ENCODE data around the gene HDAC6. TPM values are rescaled to one million over a fixed set of nuclear protein-coding genes. Genes with fewer than 3 reads are reported as not detected.

Gene HDAC6
- total RNA-seq, 1 experiment from 2014 or later, result 25.1 TPM

GRCh38 chrX:48786341-48786800 is 15.5 kb upstream of the HDAC6 start, which contains the start of gene GATA1:
Gene GATA1 (plus strand): TSS chrX:48786590. CDS start chrX:48791110, 4,520 bp downstream.
- no peaks in the 10 kb centered on the region for H3K36me3 ChIP-seq (ENCODE audit: insufficient read depth, low read length)
- DNase-seq, result no peak

DNA sequence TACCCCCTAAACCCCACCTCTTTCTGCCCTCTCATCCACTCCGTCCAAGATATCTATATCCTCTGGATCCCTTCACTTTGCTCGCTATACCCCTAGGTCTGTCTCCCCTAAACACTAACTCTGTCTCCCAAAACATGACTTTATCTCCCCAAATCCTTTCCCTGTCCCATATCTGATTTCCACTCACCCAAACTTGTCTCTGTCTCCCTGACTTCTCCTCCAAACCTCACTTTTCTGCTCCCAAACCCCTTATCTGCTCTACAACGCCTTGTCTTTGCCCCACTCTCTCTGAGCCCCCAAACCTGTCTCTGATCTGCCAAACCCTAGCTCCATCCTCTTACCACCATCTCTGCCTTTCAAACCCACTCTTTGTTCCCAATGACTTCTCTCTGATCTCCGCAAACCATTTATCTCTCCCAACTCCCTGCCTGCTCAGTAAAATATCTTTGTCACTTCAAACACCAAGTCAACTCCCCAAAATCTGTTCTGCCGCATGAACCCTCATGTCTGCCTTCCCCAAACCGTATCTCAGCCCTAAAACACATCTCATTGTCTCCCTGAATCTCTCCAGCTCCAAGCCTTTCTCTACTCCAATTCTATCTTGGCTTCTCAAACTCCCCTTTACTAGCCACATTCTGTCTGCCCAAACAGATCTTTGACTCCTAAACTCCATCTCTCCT is 14.9 kb upstream of the HDAC6 start:
- no peaks in the 10 kb centered on the region for H3K9me3 ChIP-seq (ENCODE audit: low read length)
- H3K4me1 ChIP-seq (ENCODE audit: low read length), result no peaks in the 10 kb centered on the region
- H4K20me1 ChIP-seq (ENCODE audit: insufficient read depth, low read depth, low read length), result no peaks in the 10 kb centered on the region
- DNase-seq, result no peak
- H3K9me2 ChIP-seq (replicated peaks; ENCODE audit: insufficient read depth, low read length), result no peaks in the 10 kb centered on the region
- no peak overlapping the region for H3K4me2 ChIP-seq (ENCODE audit: low read depth, low read length, poor library complexity, severe bottlenecking)
- no peaks in the 10 kb centered on the region for H3K27me3 ChIP-seq (ENCODE audit: low read length)
- H3K79me2 ChIP-seq (ENCODE audit: low read length), result no peaks in the 10 kb centered on the region
- no peak overlapping the region for H2AFZ ChIP-seq (ENCODE audit: low read length)
- no peaks in the 10 kb centered on the region for H3K36me3 ChIP-seq (ENCODE audit: insufficient read depth, low read length)
- H3K4me3 ChIP-seq (ENCODE audit: low read length), result no peak overlapping the region
- H3K27ac ChIP-seq (ENCODE audit: low read length), result no peak overlapping the region
- H3K9ac ChIP-seq (ENCODE audit: low read length), result no peak overlapping the region

More at GRCh38 chrX:48786341-48786800, 15.5 kb upstream of the HDAC6 start, which contains the start of gene GATA1:
- no peaks in the 10 kb centered on the region for H3K27me3 ChIP-seq (ENCODE audit: low read length)
- H4K20me1 ChIP-seq (ENCODE audit: insufficient read depth, low read depth, low read length), result no peaks in the 10 kb centered on the region
- no peak within 1 kb of the TSS for H2AFZ ChIP-seq (ENCODE audit: low read length)
- no peak within 1 kb of the TSS for H3K27ac ChIP-seq (ENCODE audit: low read length)
- no peaks in the 10 kb centered on the region for H3K4me1 ChIP-seq (ENCODE audit: low read length)
- H3K4me2 ChIP-seq (ENCODE audit: low read depth, low read length, poor library complexity, severe bottlenecking), result no peak within 1 kb of the TSS
- no peaks in the 10 kb centered on the region for H3K79me2 ChIP-seq (ENCODE audit: low read length)
- no peak within 1 kb of the TSS for H3K9ac ChIP-seq (ENCODE audit: low read length)
- H3K9me2 ChIP-seq (replicated peaks; ENCODE audit: insufficient read depth, low read length), result no peaks in the 10 kb centered on the region
- no peaks in the 10 kb centered on the region for H3K9me3 ChIP-seq (ENCODE audit: low read length)
- no peak within 1 kb of the TSS for H3K4me3 ChIP-seq (ENCODE audit: low read length)

GRCh38 chrX:48787505-48788443 is 14.1 kb upstream of the HDAC6 start:
- no peak overlapping the region for H3K4me2 ChIP-seq (ENCODE audit: low read depth, low read length, poor library complexity, severe bottlenecking)
- no peaks in the 10 kb centered on the region for H3K4me1 ChIP-seq (ENCODE audit: low read length)
- H3K9me3 ChIP-seq (ENCODE audit: low read length), result no peaks in the 10 kb centered on the region
- no peaks in the 10 kb centered on the region for H4K20me1 ChIP-seq (ENCODE audit: insufficient read depth, low read depth, low read length)
- H3K79me2 ChIP-seq (ENCODE audit: low read length), result no peaks in the 10 kb centered on the region
- H3K9me2 ChIP-seq (replicated peaks; ENCODE audit: insufficient read depth, low read length), result no peaks in the 10 kb centered on the region
- no peak for DNase-seq
- H2AFZ ChIP-seq (ENCODE audit: low read length), result no peak overlapping the region
- H3K4me3 ChIP-seq (ENCODE audit: low read length), result no peak overlapping the region
- H3K27ac ChIP-seq (ENCODE audit: low read length), result no peak overlapping the region
- no peaks in the 10 kb centered on the region for H3K36me3 ChIP-seq (ENCODE audit: insufficient read depth, low read length)
- H3K27me3 ChIP-seq (ENCODE audit: low read length), result no peaks in the 10 kb centered on the region
- no peak overlapping the region for H3K9ac ChIP-seq (ENCODE audit: low read length)

DNA sequence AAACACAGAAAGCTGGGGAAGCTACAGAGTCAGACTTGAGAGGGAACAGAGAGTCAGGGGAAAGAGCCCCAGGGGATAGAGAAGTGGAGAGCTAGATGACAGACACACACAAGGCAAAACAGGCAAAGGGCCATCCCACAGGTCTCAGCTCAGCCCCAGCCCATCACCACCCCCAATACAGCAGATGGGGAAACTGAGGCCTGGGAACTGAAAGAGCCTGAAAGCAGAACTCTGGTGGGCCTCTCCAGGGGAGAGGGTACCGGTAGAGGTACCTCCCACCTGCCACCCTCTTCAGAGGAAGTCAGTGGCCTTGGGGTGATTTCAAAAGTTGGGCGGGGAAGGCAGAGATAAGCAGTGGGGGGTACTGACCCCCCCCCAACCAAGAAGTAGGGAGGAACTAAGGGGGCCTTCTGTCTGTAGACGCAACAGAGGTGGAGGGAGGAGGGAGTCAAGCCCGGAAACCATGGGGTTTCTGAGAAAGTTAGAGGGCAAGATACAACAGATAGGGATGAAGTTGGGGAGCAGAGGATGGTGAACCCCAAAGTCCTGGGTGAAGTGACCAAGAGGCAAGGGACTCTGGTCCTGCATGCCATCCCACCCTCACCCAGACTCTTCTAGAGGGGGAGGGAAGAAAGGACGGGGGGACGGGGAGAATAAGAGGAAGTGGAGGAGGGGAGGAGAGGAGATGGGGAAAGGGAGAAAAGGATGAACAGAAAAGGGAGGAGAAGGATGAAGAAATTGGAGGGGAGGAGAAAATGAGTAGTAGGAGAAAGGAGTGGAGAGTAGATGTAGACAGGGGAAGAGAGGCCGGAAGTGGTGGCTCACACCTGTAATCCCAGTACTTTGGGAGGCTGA is 12.3 kb upstream of the HDAC6 start:
- Histone ChIP-seq H4K20me1 (ENCODE audit: insufficient read depth, low read depth, low read length) (no peaks in the 10 kb centered on the region), H3K9me3 (ENCODE audit: low read length) (no peaks in the 10 kb centered on the region), H3K79me2 (ENCODE audit: low read length) (no peaks in the 10 kb centered on the region), H3K9me2 (replicated peaks; ENCODE audit: insufficient read depth, low read length) (no peaks in the 10 kb centered on the region), H3K9ac (ENCODE audit: low read length) (no peak overlapping the region), H3K27me3 (ENCODE audit: low read length) (no peaks in the 10 kb centered on the region), H3K36me3 (ENCODE audit: insufficient read depth, low read length) (no peaks in the 10 kb centered on the region), H3K4me1 (ENCODE audit: low read length) (no peaks in the 10 kb centered on the region), H2AFZ (ENCODE audit: low read length) (no peak overlapping the region), H3K4me3 (ENCODE audit: low read length) (no peak overlapping the region), H3K27ac (ENCODE audit: low read length) (no peak overlapping the region), H3K4me2 (ENCODE audit: low read depth, low read length, poor library complexity, severe bottlenecking) (no peak overlapping the region)
- DNase-seq, result no peak

GRCh38 chrX:48790477-48790876 is 11.4 kb upstream of the HDAC6 start:
- no peak overlapping the region for H3K27ac ChIP-seq (ENCODE audit: low read length)
- no peak overlapping the region for H3K4me2 ChIP-seq (ENCODE audit: low read depth, low read length, poor library complexity, severe bottlenecking)
- H3K79me2 ChIP-seq (ENCODE audit: low read length), result no peaks in the 10 kb centered on the region
- H3K9ac ChIP-seq (ENCODE audit: low read length), result no peak overlapping the region
- H4K20me1 ChIP-seq (ENCODE audit: insufficient read depth, low read depth, low read length), result no peaks in the 10 kb centered on the region
- H3K4me1 ChIP-seq (ENCODE audit: low read length), result no peaks in the 10 kb centered on the region
- H3K4me3 ChIP-seq (ENCODE audit: low read length), result no peak overlapping the region
- no peaks in the 10 kb centered on the region for H3K27me3 ChIP-seq (ENCODE audit: low read length)
- no peak for DNase-seq
- H3K9me2 ChIP-seq (replicated peaks; ENCODE audit: insufficient read depth, low read length), result no peaks in the 10 kb centered on the region
- no peaks in the 10 kb centered on the region for H3K36me3 ChIP-seq (ENCODE audit: insufficient read depth, low read length)
- H2AFZ ChIP-seq (ENCODE audit: low read length), result no peak overlapping the region
- H3K9me3 ChIP-seq (ENCODE audit: low read length), result no peaks in the 10 kb centered on the region

GRCh38 chrX:48791063-48791820 is 10.6 kb upstream of the HDAC6 start:
- H3K4me2 ChIP-seq (ENCODE audit: low read depth, low read length, poor library complexity, severe bottlenecking), result no peak overlapping the region
- no peaks in the 10 kb centered on the region for H3K27me3 ChIP-seq (ENCODE audit: low read length)
- no peaks in the 10 kb centered on the region for H3K79me2 ChIP-seq (ENCODE audit: low read length)
- H3K9me2 ChIP-seq (replicated peaks; ENCODE audit: insufficient read depth, low read length), result no peaks in the 10 kb centered on the region
- no peaks in the 10 kb centered on the region for H3K9me3 ChIP-seq (ENCODE audit: low read length)
- no peak overlapping the region for H3K9ac ChIP-seq (ENCODE audit: low read length)
- H4K20me1 ChIP-seq (ENCODE audit: insufficient read depth, low read depth, low read length), result no peaks in the 10 kb centered on the region
- H3K36me3 ChIP-seq (ENCODE audit: insufficient read depth, low read length), result no peaks in the 10 kb centered on the region
- H3K4me1 ChIP-seq (ENCODE audit: low read length), result no peaks in the 10 kb centered on the region
- no peak for DNase-seq
- H3K4me3 ChIP-seq (ENCODE audit: low read length), result no peak overlapping the region
- no peak overlapping the region for H3K27ac ChIP-seq (ENCODE audit: low read length)
- no peak overlapping the region for H2AFZ ChIP-seq (ENCODE audit: low read length)

GRCh38 chrX:48792219-48792618 is 9.6 kb upstream of the HDAC6 start:
- no peaks in the 10 kb centered on the region for H3K79me2 ChIP-seq (ENCODE audit: low read length)
- H3K4me3 ChIP-seq (ENCODE audit: low read length), result no peak overlapping the region
- no peak overlapping the region for H3K9ac ChIP-seq (ENCODE audit: low read length)
- no peak overlapping the region for H3K4me2 ChIP-seq (ENCODE audit: low read depth, low read length, poor library complexity, severe bottlenecking)
- H3K36me3 ChIP-seq (ENCODE audit: insufficient read depth, low read length), result no peaks in the 10 kb centered on the region
- H3K9me3 ChIP-seq (ENCODE audit: low read length), result no peaks in the 10 kb centered on the region
- no peaks in the 10 kb centered on the region for H4K20me1 ChIP-seq (ENCODE audit: insufficient read depth, low read depth, low read length)
- no peaks in the 10 kb centered on the region for H3K27me3 ChIP-seq (ENCODE audit: low read length)
- H3K9me2 ChIP-seq (replicated peaks; ENCODE audit: insufficient read depth, low read length), result no peaks in the 10 kb centered on the region
- no peak for DNase-seq
- H2AFZ ChIP-seq (ENCODE audit: low read length), result no peak overlapping the region
- no peaks in the 10 kb centered on the region for H3K4me1 ChIP-seq (ENCODE audit: low read length)
- H3K27ac ChIP-seq (ENCODE audit: low read length), result no peak overlapping the region

Data from Karpas-422 (cell line).